DOHH2 (cell line): ENCODE measurements around the gene TEX35.

Source experiments
- H3F3A ChIP-seq: fragments of 200-600 bp; sonication (generic), shearing (Covaris generic); 2 replicates; pipeline ENCODE4 v1.6.0; 2016; ENCODE audit warnings: antibody characterized with exemption, mild to moderate bottlenecking; ENCODE audit not compliant: control insufficient read depth, insufficient read depth
- H3K27ac ChIP-seq: fragments of 200-600 bp; sonication (generic); 2 replicates; pipeline ENCODE4 v1.5.1; 2014; ENCODE audit warnings: low read depth, mild to moderate bottlenecking, low read length, moderate library complexity
- H3K27me3 ChIP-seq: fragments of 200-600 bp; sonication (generic); 2 replicates; pipeline ENCODE4 v1.6.1; 2014; ENCODE audit warnings: mild to moderate bottlenecking, low read length, mixed read lengths; ENCODE audit not compliant: control insufficient read depth
- H3K36me3 ChIP-seq: fragments of 200-600 bp; sonication (generic); 2 replicates; pipeline ENCODE4 v1.6.1; 2014; ENCODE audit warnings: mild to moderate bottlenecking, low read length, moderate library complexity, mixed read lengths; ENCODE audit not compliant: control insufficient read depth
- H3K4me1 ChIP-seq: fragments of 200-600 bp; sonication (generic); 2 replicates; pipeline ENCODE4 v1.6.1; 2014; ENCODE audit warnings: mild to moderate bottlenecking, low read length, mixed read lengths; ENCODE audit not compliant: control insufficient read depth
- H3K4me2 ChIP-seq: fragments of 200-600 bp; sonication (generic); 2 replicates; pipeline ENCODE4 v1.6.0; 2014; ENCODE audit warnings: mild to moderate bottlenecking, low read length, moderate library complexity
- H3K4me3 ChIP-seq: fragments of 200-600 bp; sonication (generic); 2 replicates; pipeline ENCODE4 v1.5.1; 2014; ENCODE audit warnings: mild to moderate bottlenecking, low read length, mixed read lengths
- H3K79me2 ChIP-seq: fragments of 200-600 bp; sonication (generic); 2 replicates; pipeline ENCODE4 v1.6.1; 2014; ENCODE audit warnings: mild to moderate bottlenecking, low read length, mixed read lengths; ENCODE audit not compliant: control insufficient read depth
- H3K9me2 ChIP-seq: fragments of 200-600 bp; sonication (generic); replicated peaks from 2 replicates; pipeline ENCODE4 v1.6.1; 2014; ENCODE audit warnings: mild to moderate bottlenecking, low read length, mixed read lengths; ENCODE audit not compliant: control insufficient read depth
- H3K9me3 ChIP-seq: fragments of 200-600 bp; sonication (generic); 2 replicates; pipeline ENCODE4 v1.6.1; 2014; ENCODE audit warnings: antibody characterized with exemption, low read length, mixed read lengths; ENCODE audit not compliant: control insufficient read depth, insufficient read depth
- H4K20me1 ChIP-seq: fragments of 200-600 bp; sonication (generic); 2 replicates; pipeline ENCODE4 v1.6.0; 2014; ENCODE audit warnings: low read depth, mild to moderate bottlenecking, antibody characterized with exemption, low read length, moderate library complexity; ENCODE audit not compliant: control insufficient read depth, insufficient read depth
- EZH2phosphoT487 ChIP-seq: fragments of 200-600 bp; sonication (generic); IDR thresholded peaks from 2 replicates; pipeline ENCODE4 v1.6.1; 2017; ENCODE audit warnings: borderline replicate concordance, mild to moderate bottlenecking, antibody characterized with exemption, low read length, moderate library complexity, mixed read lengths
- TF ChIP-seq, protein P1 (sequence below): fragments of 200-600 bp; sonication (generic); IDR thresholded peaks from one replicate; pipeline ENCODE4 v1.5.1; 2014; ENCODE audit warnings: antibody characterized with exemption, mild to moderate bottlenecking, low read depth, low read length; ENCODE audit not compliant: poor library complexity, severe bottlenecking

The TEX35 gene

GRCh38 chr1:178504286-178504685 lies 8.6 kb upstream of the TEX35 start:
- H3K4me1 ChIP-seq: no peaks in the 10 kb centered on the region
- no peak overlapping the region for H3K4me3 ChIP-seq
- H3K9me3 ChIP-seq: no peaks in the 10 kb centered on the region
- H3K27me3 ChIP-seq: no peaks in the 10 kb centered on the region; the same call in 1 of the 2 replicates
- no peaks in the 10 kb centered on the region for H3K36me3 ChIP-seq
- no peak for TF ChIP-seq EZH2phosphoT487
- TF ChIP-seq, protein P1, sequence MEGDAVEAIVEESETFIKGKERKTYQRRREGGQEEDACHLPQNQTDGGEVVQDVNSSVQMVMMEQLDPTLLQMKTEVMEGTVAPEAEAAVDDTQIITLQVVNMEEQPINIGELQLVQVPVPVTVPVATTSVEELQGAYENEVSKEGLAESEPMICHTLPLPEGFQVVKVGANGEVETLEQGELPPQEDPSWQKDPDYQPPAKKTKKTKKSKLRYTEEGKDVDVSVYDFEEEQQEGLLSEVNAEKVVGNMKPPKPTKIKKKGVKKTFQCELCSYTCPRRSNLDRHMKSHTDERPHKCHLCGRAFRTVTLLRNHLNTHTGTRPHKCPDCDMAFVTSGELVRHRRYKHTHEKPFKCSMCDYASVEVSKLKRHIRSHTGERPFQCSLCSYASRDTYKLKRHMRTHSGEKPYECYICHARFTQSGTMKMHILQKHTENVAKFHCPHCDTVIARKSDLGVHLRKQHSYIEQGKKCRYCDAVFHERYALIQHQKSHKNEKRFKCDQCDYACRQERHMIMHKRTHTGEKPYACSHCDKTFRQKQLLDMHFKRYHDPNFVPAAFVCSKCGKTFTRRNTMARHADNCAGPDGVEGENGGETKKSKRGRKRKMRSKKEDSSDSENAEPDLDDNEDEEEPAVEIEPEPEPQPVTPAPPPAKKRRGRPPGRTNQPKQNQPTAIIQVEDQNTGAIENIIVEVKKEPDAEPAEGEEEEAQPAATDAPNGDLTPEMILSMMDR: no peak
- no peaks in the 10 kb centered on the region for H3K79me2 ChIP-seq
- H3K4me2 ChIP-seq: no peak overlapping the region
- no peaks in the 10 kb centered on the region for H3K9me2 ChIP-seq
- no peak overlapping the region for H3K27ac ChIP-seq
- H4K20me1 ChIP-seq: no peaks in the 10 kb centered on the region
- no peaks in the 10 kb centered on the region for H3F3A ChIP-seq

DNA sequence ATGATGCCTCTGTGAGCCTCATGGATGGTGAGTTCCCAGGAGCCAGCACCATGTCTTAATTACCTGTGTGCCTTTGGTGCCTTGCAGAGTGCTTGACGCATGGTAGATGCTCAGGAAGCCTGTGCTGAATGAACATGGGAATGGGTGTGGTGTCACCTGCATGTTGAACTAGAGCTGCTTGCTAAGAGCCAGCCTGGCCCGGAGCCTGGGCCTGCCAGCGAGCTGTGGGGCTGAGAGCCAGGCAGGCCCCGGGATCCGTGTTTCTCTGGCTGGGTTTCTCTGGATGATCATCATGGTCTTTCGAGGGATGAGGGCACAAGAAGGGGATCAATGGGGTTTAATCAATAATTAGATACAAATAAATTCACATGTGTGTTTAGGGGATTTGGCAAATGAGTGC lies 6.7 kb upstream of the TEX35 start:
- no peaks in the 10 kb centered on the region for H3K9me3 ChIP-seq
- no peak overlapping the region for H3K4me2 ChIP-seq
- H3K36me3 ChIP-seq: no peaks in the 10 kb centered on the region
- no peak overlapping the region for H3K27ac ChIP-seq
- no peak for TF ChIP-seq EZH2phosphoT487
- TF ChIP-seq, protein P1: no peak
- no peaks in the 10 kb centered on the region for H3K79me2 ChIP-seq
- no peaks in the 10 kb centered on the region; the same call in 1 of the 2 replicates for H3K27me3 ChIP-seq
- no peaks in the 10 kb centered on the region for H3K4me1 ChIP-seq
- no peaks in the 10 kb centered on the region for H3K9me2 ChIP-seq
- no peak overlapping the region for H3K4me3 ChIP-seq
- no peaks in the 10 kb centered on the region for H4K20me1 ChIP-seq
- H3F3A ChIP-seq: no peaks in the 10 kb centered on the region

- Histone ChIP-seq H3K36me3 (no peaks in the 10 kb centered on the region), H3K9me2 (no peaks in the 10 kb centered on the region), H3K79me2 (no peaks in the 10 kb centered on the region), H3K27ac (no peak overlapping the region), H4K20me1 (no peaks in the 10 kb centered on the region), H3K4me1 (no peaks in the 10 kb centered on the region), H3K4me3 (no peak overlapping the region), H3K4me2 (no peak overlapping the region), H3K9me3 (no peaks in the 10 kb centered on the region), H3F3A (no peaks in the 10 kb centered on the region), H3K27me3 (no peaks in the 10 kb centered on the region; the same call in 1 of the 2 replicates)
- TF ChIP-seq, protein P1: no peak
- no peak for TF ChIP-seq EZH2phosphoT487
Measured at GRCh38 chr1:178506669-178507068, 6.2 kb upstream of the TEX35 start.
